CD4-positive, alpha-beta T cell (primary cell): ENCODE data around the gene CTIF. TPM values are rescaled to one million over a fixed set of nuclear protein-coding genes. Genes with fewer than 3 reads are reported as not detected.

Source experiments
- ATAC-seq: fragments of 200-7000 bp; cut with Tn5 transposase; one replicate; pipeline ENCODE4 v1.10.0; 2022; ENCODE audit warnings: mild to moderate bottlenecking; ENCODE audit not compliant: poor library complexity
- CTCF ChIA-PET: fragments of 350-600 bp; sonication (Branson Sonifier 250); formaldehyde crosslinking; loops from one replicate; lab custom pipeline; 2021; ENCODE audit warnings: antibody characterized with exemption, inconsistent platforms; lab: Charles Lee
- POLR2A ChIA-PET: fragments of 350-600 bp; sonication (Branson Sonifier 250); formaldehyde crosslinking; loops from one replicate; lab custom pipeline; 2021; ENCODE audit warnings: antibody characterized with exemption, inconsistent platforms; lab: Charles Lee
- DNase-seq, 14 experiments: peaks; one replicate each; pipeline ENCODE4 v3.0.0-alpha.2; 2013 to 2020; ENCODE audit warnings: mixed read lengths in 2 of 14
- H3K27ac ChIP-seq, 2 donors: one replicate each; pipeline versions ENCODE4 v1.5.1 to v1.7.0; 2013; ENCODE audit warnings: low read length in 2 of 2, low read depth in 1 of 2, mild to moderate bottlenecking in 1 of 2
- H3K27me3 ChIP-seq, 2 experiments: 1 replicate in 1 of 2; 2 replicates in 1 of 2; pipeline versions ENCODE4 v1.6.1 to v1.7.0; 2013; ENCODE audit warnings: low read length in 2 of 2, control low read depth in 1 of 2, mild to moderate bottlenecking in 1 of 2, moderate library complexity in 1 of 2; ENCODE audit not compliant: insufficient read depth in 2 of 2, control insufficient read depth in 1 of 2
- H3K36me3 ChIP-seq: one replicate; pipeline ENCODE4 v1.6.1; 2013; ENCODE audit warnings: low read length, control low read depth; ENCODE audit not compliant: insufficient read depth
- H3K4me1 ChIP-seq: one replicate; pipeline ENCODE4 v1.6.1; 2013; ENCODE audit warnings: low read length, control low read depth; ENCODE audit not compliant: insufficient read depth
- H3K4me3 ChIP-seq: one replicate; pipeline ENCODE4 v1.5.1; 2013; ENCODE audit warnings: mild to moderate bottlenecking, low read length, moderate library complexity
- H3K9me3 ChIP-seq, 2 experiments: 1 replicate in 1 of 2; 2 replicates in 1 of 2; pipeline versions ENCODE4 v1.6.1 to v1.7.0; 2013; ENCODE audit warnings: low read length in 2 of 2, mild to moderate bottlenecking in 2 of 2, control low read depth in 1 of 2, moderate library complexity in 1 of 2; ENCODE audit not compliant: control insufficient read depth in 1 of 2, insufficient read depth in 1 of 2
- H3K27ac Mint-ChIP-seq: one replicate; pipeline ENCODE4 v1.8.0; 2020; ENCODE audit warnings: mixed read lengths
- H3K27me3 Mint-ChIP-seq: one replicate; pipeline ENCODE4 v1.8.0; 2021; ENCODE audit warnings: mixed read lengths
- H3K36me3 Mint-ChIP-seq: one replicate; pipeline ENCODE4 v1.8.0; 2021; ENCODE audit warnings: low read depth, mixed read lengths
- H3K4me1 Mint-ChIP-seq: one replicate; pipeline ENCODE4 v1.8.0; 2021; ENCODE audit warnings: low read depth, mixed read lengths
- H3K4me3 Mint-ChIP-seq: one replicate; pipeline ENCODE4 v1.8.0; 2020; ENCODE audit warnings: mild to moderate bottlenecking, mixed read lengths
- H3K9me3 Mint-ChIP-seq: one replicate; pipeline ENCODE4 v1.8.0; 2020; ENCODE audit warnings: mixed read lengths
- CTCF ChIP-seq: fragments of 200-600 bp; IDR thresholded peaks from one replicate; pipeline ENCODE4 v1.8.0; 2022; ENCODE audit warnings: antibody characterized with exemption, mild to moderate bottlenecking
- intact Hi-C, 2 experiments: fragments of 100-400 bp; cut with DNase I in 1 of 2; cut with micrococcal nuclease in 1 of 2; formaldehyde crosslinking; loops; one replicate each; pipeline versions ENCODE4 v1.15.1 to v1.9.0; 2023 to 2025; cut with DNase I, micrococcal nuclease
- total RNA-seq, 174 experiments: library from RNA in 2 of 174; stranded (reverse) in 2 of 174; gene quantifications; one replicate each; pipeline ENCODE4 v1.2.3 and lab custom pipeline; 2021 to 2026

Gene CTIF
- total RNA-seq, 2 experiments from 2014 or later, result 1.1 to 2.9 TPM

GRCh38 chr18:48826806-48827205, 288.0 kb downstream of the CTIF start:
- Histone ChIP-seq H3K4me3 (no peak overlapping the region), H3K27me3 (no peaks in the 10 kb centered on the region), H3K9me3 (no peaks in the 10 kb centered on the region), H3K27ac (no peak overlapping the region), H3K4me1 (peaks cover 44% of the 10 kb centered on the region), H3K36me3 (no peaks in the 10 kb centered on the region)
- Mint-ChIP-seq H3K36me3 (no peaks in the 10 kb centered on the region), H3K4me1 (peaks cover 19% of the 10 kb centered on the region), H3K4me3 (no peak overlapping the region), H3K27ac (no peak overlapping the region), H3K9me3 (no peaks in the 10 kb centered on the region), H3K27me3 (no peaks in the 10 kb centered on the region)
- peak in 1 of 14 experiments; percentile 7 for DNase-seq
- ChIA-PET POLR2A (interaction anchor here (1.4 kb wide), 1 partner anchor 13 kb away, joined by 3 read pairs; no protein-coding TSS in a partner anchor), CTCF (no interaction called here)
- intact Hi-C loops, result no loop called here
- no peak for ATAC-seq
- no peak for TF ChIP-seq CTCF

GRCh38 chr18:48827291-48828193, 288.7 kb downstream of the CTIF start:
- no peaks in the 10 kb centered on the region for H3K9me3 Mint-ChIP-seq

GRCh38 chr18:48828194-48828545, 289.3 kb downstream of the CTIF start:
- H3K36me3 Mint-ChIP-seq, result no peaks in the 10 kb centered on the region
- H3K27ac Mint-ChIP-seq, result no peak overlapping the region
- Histone ChIP-seq H3K36me3 (no peaks in the 10 kb centered on the region), H3K27ac (no peak overlapping the region), H3K27me3 (no peaks in the 10 kb centered on the region), H3K4me1 (peaks cover 57% of the 10 kb centered on the region), H3K4me3 (no peak overlapping the region), H3K9me3 (no peaks in the 10 kb centered on the region)
- TF ChIP-seq CTCF, result no peak
- DNase-seq (no peak), ATAC-seq (no peak)
- peaks cover 29% of the 10 kb centered on the region for H3K4me1 Mint-ChIP-seq
- POLR2A ChIA-PET, result no interaction called here
- H3K4me3 Mint-ChIP-seq, result no peak overlapping the region
- no peaks in the 10 kb centered on the region for H3K27me3 Mint-ChIP-seq
- intact Hi-C loops, result no loop called here
- no peaks in the 10 kb centered on the region for H3K9me3 Mint-ChIP-seq
- CTCF ChIA-PET, result no interaction called here

More at GRCh38 chr18:48827291-48828193, 288.7 kb downstream of the CTIF start:
- ATAC-seq (no peak), DNase-seq (peak in 1 of 14 experiments; percentile 20)
- H3K36me3 ChIP-seq, result no peaks in the 10 kb centered on the region
- ChIA-PET CTCF (no interaction called here), POLR2A (interaction anchor here (1.4 kb wide), 1 partner anchor 14 kb away, joined by 3 read pairs; no protein-coding TSS in a partner anchor)
- H3K27ac ChIP-seq, result no peak overlapping the region
- no peak overlapping the region for H3K4me3 ChIP-seq
- H3K4me1 ChIP-seq, result peaks cover 51% of the 10 kb centered on the region
- Mint-ChIP-seq H3K36me3 (no peaks in the 10 kb centered on the region), H3K27me3 (no peaks in the 10 kb centered on the region), H3K4me3 (no peak overlapping the region), H3K4me1 (peaks cover 23% of the 10 kb centered on the region), H3K27ac (no peak overlapping the region)
- H3K9me3 ChIP-seq, result no peaks in the 10 kb centered on the region
- no peak for TF ChIP-seq CTCF
- H3K27me3 ChIP-seq, result no peaks in the 10 kb centered on the region
- intact Hi-C loops, result no loop called here
